Measurements from ENCODE around the gene B4GALT1. TPM values are rescaled to one million over a fixed set of nuclear protein-coding genes. Genes with fewer than 3 reads are reported as not detected.

Gene B4GALT1
- total RNA-seq, 4 donors from 2014 or later, result 13.1 to 66.3 (median 37.1) TPM

GRCh38 chr9:33147416-33148169 is 19.5 kb downstream of the B4GALT1 start:
- TF ChIP-seq POLR2A (IDR thresholded peaks at IDR 0.05), result no peak
- TF ChIP-seq, protein P1, sequence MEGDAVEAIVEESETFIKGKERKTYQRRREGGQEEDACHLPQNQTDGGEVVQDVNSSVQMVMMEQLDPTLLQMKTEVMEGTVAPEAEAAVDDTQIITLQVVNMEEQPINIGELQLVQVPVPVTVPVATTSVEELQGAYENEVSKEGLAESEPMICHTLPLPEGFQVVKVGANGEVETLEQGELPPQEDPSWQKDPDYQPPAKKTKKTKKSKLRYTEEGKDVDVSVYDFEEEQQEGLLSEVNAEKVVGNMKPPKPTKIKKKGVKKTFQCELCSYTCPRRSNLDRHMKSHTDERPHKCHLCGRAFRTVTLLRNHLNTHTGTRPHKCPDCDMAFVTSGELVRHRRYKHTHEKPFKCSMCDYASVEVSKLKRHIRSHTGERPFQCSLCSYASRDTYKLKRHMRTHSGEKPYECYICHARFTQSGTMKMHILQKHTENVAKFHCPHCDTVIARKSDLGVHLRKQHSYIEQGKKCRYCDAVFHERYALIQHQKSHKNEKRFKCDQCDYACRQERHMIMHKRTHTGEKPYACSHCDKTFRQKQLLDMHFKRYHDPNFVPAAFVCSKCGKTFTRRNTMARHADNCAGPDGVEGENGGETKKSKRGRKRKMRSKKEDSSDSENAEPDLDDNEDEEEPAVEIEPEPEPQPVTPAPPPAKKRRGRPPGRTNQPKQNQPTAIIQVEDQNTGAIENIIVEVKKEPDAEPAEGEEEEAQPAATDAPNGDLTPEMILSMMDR (IDR thresholded peaks at IDR 0.05), result no peak
- DNase-seq, result peak in 1 of 2 donors; percentile 9
- peaks cover 10 to 15% of the 10 kb centered on the region in 2 donors for H3K4me1 ChIP-seq
- H3K27ac ChIP-seq, result no peak overlapping the region
- H3K4me3 ChIP-seq, result no peak overlapping the region
- no peaks in the 10 kb centered on the region for H3K27me3 ChIP-seq
- intact Hi-C loops (cut with DNase I; ENCODE audit: low total_unique reads), result no loop called here
- H3K9me3 ChIP-seq, result no peaks in the 10 kb centered on the region
- H3K36me3 ChIP-seq, result no peaks in the 10 kb centered on the region

GRCh38 chr9:33146298-33146697 is 20.8 kb downstream of the B4GALT1 start:
- Histone ChIP-seq H3K27me3 (no peaks in the 10 kb centered on the region), H3K4me1 (peaks cover 12 to 20% of the 10 kb centered on the region in 2 donors), H3K4me3 (no peak overlapping the region), H3K27ac (no peak overlapping the region), H3K9me3 (no peaks in the 10 kb centered on the region), H3K36me3 (no peaks in the 10 kb centered on the region)
- intact Hi-C loops (cut with DNase I; ENCODE audit: low total_unique reads), result no loop called here
- TF ChIP-seq, protein P1 (IDR thresholded peaks at IDR 0.05), result no peak
- TF ChIP-seq POLR2A (IDR thresholded peaks at IDR 0.05), result no peak
- DNase-seq, result peak in 1 of 2 donors; percentile 1

- no peaks in the 10 kb centered on the region for H3K36me3 ChIP-seq
- H3K4me1 ChIP-seq, result peaks cover 29 to 37% of the 10 kb centered on the region in 2 donors
- no peak for DNase-seq
- no peak overlapping the region for H3K4me3 ChIP-seq
- H3K27me3 ChIP-seq, result no peaks in the 10 kb centered on the region
- no peaks in the 10 kb centered on the region for H3K9me3 ChIP-seq
- intact Hi-C loops (cut with DNase I; ENCODE audit: low total_unique reads), result no loop called here
- no peak for TF ChIP-seq POLR2A (IDR thresholded peaks at IDR 0.05)
- TF ChIP-seq, protein P1 (IDR thresholded peaks at IDR 0.05), result no peak
- H3K27ac ChIP-seq, result no peak overlapping the region
These were observed 22.6 kb downstream of the B4GALT1 start for GRCh38 chr9:33144551-33144950.

GRCh38 chr9:33143241-33143661 is 23.9 kb downstream of the B4GALT1 start:
- DNase-seq, result no peak
- Histone ChIP-seq H3K27ac (no peak overlapping the region), H3K4me1 (peaks cover 29 to 42% of the 10 kb centered on the region in 2 donors), H3K36me3 (no peaks in the 10 kb centered on the region), H3K9me3 (no peaks in the 10 kb centered on the region), H3K27me3 (no peaks in the 10 kb centered on the region), H3K4me3 (no peak overlapping the region)
- TF ChIP-seq, protein P1 (IDR thresholded peaks at IDR 0.05), result no peak
- TF ChIP-seq POLR2A (IDR thresholded peaks at IDR 0.05), result no peak
- intact Hi-C loops (cut with DNase I; ENCODE audit: low total_unique reads), result no loop called here

DNA sequence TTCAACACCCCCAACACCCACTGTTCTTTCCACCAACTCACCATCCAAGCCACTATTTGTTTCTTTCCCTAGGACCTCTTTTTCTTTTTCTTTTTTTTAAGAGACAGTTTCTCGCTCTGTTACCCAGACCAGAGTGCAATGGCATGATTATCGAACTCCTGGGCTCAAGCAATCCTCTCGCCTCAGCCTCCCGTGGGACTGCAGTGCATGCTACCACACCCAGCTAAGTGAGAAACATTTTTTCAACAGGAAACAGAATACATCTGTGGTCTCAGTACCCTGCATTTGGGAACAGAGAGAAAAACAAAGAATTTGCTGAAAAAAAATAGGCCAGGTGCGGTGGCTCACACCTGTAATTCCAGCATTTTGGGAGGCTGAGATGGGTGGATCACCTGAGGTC is 24.6 kb downstream of the B4GALT1 start:
- no peaks in the 10 kb centered on the region for H3K36me3 ChIP-seq
- DNase-seq, result no peak
- TF ChIP-seq POLR2A (IDR thresholded peaks at IDR 0.05), result no peak
- TF ChIP-seq, protein P1 (IDR thresholded peaks at IDR 0.05), result no peak
- no peak overlapping the region for H3K27ac ChIP-seq
- intact Hi-C loops (cut with DNase I; ENCODE audit: low total_unique reads), result no loop called here
- peaks cover 29 to 42% of the 10 kb centered on the region in 2 donors for H3K4me1 ChIP-seq
- H3K4me3 ChIP-seq, result no peak overlapping the region
- H3K9me3 ChIP-seq, result no peaks in the 10 kb centered on the region
- no peaks in the 10 kb centered on the region for H3K27me3 ChIP-seq

Data from uterus (tissue), 4 donors.